PFSK-1 (cell line): ENCODE measurements around the gene SLC6A7.

Experiments
- POLR2AphosphoS5 ChIP-seq: IDR thresholded peaks from 2 replicates; pipeline ENCODE4 v1.6.1; 2012; ENCODE audit warnings: low read depth, mild to moderate bottlenecking, control low read depth, low read length, moderate library complexity
- SIN3A ChIP-seq: IDR thresholded peaks from 2 replicates; pipeline ENCODE4 v1.6.1; 2012; ENCODE audit warnings: mild to moderate bottlenecking, low read length, moderate library complexity, borderline replicate concordance; ENCODE audit not compliant: insufficient read depth
- TAF1 ChIP-seq: IDR thresholded peaks from 2 replicates; pipeline ENCODE4 v1.6.1; 2012; ENCODE audit warnings: low read length, control low read depth, borderline replicate concordance; ENCODE audit not compliant: insufficient read depth
- TF ChIP-seq, protein P1 (sequence below), 2 experiments: IDR thresholded peaks; 2 replicates each; pipeline versions ENCODE4 v1.6.1 to v1.8.0; 2011 to 2012; ENCODE audit warnings: low read depth in 2 of 2, low read length in 2 of 2, control low read depth in 1 of 2, inconsistent platforms in 1 of 2, mild to moderate bottlenecking in 1 of 2, moderate library complexity in 1 of 2; ENCODE audit not compliant: insufficient read depth in 1 of 2

- TF ChIP-seq POLR2AphosphoS5 (no peak), SIN3A (peak; percentile 24; the same call in 1 of the 2 replicates), TAF1 (peak; percentile 48; the same call in 1 of the 2 replicates)
- TF ChIP-seq, protein P1, sequence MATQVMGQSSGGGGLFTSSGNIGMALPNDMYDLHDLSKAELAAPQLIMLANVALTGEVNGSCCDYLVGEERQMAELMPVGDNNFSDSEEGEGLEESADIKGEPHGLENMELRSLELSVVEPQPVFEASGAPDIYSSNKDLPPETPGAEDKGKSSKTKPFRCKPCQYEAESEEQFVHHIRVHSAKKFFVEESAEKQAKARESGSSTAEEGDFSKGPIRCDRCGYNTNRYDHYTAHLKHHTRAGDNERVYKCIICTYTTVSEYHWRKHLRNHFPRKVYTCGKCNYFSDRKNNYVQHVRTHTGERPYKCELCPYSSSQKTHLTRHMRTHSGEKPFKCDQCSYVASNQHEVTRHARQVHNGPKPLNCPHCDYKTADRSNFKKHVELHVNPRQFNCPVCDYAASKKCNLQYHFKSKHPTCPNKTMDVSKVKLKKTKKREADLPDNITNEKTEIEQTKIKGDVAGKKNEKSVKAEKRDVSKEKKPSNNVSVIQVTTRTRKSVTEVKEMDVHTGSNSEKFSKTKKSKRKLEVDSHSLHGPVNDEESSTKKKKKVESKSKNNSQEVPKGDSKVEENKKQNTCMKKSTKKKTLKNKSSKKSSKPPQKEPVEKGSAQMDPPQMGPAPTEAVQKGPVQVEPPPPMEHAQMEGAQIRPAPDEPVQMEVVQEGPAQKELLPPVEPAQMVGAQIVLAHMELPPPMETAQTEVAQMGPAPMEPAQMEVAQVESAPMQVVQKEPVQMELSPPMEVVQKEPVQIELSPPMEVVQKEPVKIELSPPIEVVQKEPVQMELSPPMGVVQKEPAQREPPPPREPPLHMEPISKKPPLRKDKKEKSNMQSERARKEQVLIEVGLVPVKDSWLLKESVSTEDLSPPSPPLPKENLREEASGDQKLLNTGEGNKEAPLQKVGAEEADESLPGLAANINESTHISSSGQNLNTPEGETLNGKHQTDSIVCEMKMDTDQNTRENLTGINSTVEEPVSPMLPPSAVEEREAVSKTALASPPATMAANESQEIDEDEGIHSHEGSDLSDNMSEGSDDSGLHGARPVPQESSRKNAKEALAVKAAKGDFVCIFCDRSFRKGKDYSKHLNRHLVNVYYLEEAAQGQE (IDR thresholded peaks at IDR 0.05; ENCODE audit: insufficient read depth in 1 of 2, low read depth in 2 of 2, low read length in 2 of 2) = 0 out of 4 replicates have a peak, but pooled peaks of 1 of the 2 experiments have one; percentile 31
Measured at GRCh38 chr5:150142959-150143349, 46.9 kb upstream of the SLC6A7 start.
